ENCODE results near the gene SHOX.

DNA sequence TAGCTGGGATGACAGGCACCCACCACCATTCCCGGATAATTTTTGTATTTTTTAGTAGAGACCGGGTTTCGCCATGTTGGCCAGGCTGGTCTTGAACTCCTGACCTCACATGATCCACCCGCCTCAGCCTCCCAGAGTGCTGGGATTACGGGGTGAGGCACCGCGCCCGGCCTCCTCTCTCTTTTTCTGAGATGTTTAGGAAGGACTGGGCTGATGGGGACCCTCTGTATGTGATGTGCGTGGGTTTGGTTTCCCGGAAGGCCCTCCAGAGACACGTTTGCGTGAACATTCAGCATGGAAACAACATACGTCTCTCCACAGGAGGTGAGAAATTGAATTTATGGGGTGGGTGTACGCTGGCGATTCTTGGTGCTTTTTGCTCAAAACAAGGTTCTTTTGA, 18.6 kb downstream of the SHOX start:
- TF ChIP-seq, protein P1, sequence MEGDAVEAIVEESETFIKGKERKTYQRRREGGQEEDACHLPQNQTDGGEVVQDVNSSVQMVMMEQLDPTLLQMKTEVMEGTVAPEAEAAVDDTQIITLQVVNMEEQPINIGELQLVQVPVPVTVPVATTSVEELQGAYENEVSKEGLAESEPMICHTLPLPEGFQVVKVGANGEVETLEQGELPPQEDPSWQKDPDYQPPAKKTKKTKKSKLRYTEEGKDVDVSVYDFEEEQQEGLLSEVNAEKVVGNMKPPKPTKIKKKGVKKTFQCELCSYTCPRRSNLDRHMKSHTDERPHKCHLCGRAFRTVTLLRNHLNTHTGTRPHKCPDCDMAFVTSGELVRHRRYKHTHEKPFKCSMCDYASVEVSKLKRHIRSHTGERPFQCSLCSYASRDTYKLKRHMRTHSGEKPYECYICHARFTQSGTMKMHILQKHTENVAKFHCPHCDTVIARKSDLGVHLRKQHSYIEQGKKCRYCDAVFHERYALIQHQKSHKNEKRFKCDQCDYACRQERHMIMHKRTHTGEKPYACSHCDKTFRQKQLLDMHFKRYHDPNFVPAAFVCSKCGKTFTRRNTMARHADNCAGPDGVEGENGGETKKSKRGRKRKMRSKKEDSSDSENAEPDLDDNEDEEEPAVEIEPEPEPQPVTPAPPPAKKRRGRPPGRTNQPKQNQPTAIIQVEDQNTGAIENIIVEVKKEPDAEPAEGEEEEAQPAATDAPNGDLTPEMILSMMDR (IDR thresholded peaks at IDR 0.05; ENCODE audit: low read length), result no peak
- no peak for TF ChIP-seq EZH2 (optimal IDR thresholded peaks at IDR 0.05; ENCODE audit: low read depth, low read length)

Measured in MM.1S (cell line).